Activated B cell treated with CpG ODN at 0.5 μM for 24 hours (primary cell): Measurements from ENCODE around the gene C16orf54. TPM values are rescaled to one million over a fixed set of nuclear protein-coding genes. Genes with fewer than 3 reads are reported as not detected.
"Not testable (repeated sequence)": the region's sequence is repeated elsewhere in the genome, so short reads cannot be mapped to it uniquely, and the experiment has no call there.

Source experiments
- ATAC-seq: fragments of 200-7000 bp; cut with Tn5 transposase; one replicate; pipeline ENCODE4 v1.10.0; 2021; ENCODE audit warnings: low read depth, mild to moderate bottlenecking, moderate library complexity
- CTCF ChIA-PET: fragments of 350-600 bp; sonication (Branson Sonifier 250); formaldehyde crosslinking; loops from one replicate; lab custom pipeline; 2021; ENCODE audit warnings: antibody characterized with exemption; lab: Charles Lee
- POLR2A ChIA-PET: fragments of 350-600 bp; sonication (Branson Sonifier 250); formaldehyde crosslinking; loops from one replicate; lab custom pipeline; 2021; ENCODE audit warnings: antibody characterized with exemption; lab: Charles Lee
- DNase-seq: peaks from one replicate; pipeline ENCODE4 v3.0.0; 2022
- H3K27ac Mint-ChIP-seq: one replicate; pipeline ENCODE4 v1.8.0; 2020; ENCODE audit warnings: mixed read lengths
- H3K27me3 Mint-ChIP-seq: one replicate; pipeline ENCODE4 v1.8.0; 2021; ENCODE audit warnings: mixed read lengths
- H3K36me3 Mint-ChIP-seq: one replicate; pipeline ENCODE4 v1.8.0; 2021; ENCODE audit warnings: low read depth, mixed read lengths
- H3K4me1 Mint-ChIP-seq: one replicate; pipeline ENCODE4 v1.8.0; 2021; ENCODE audit warnings: mixed read lengths
- H3K4me3 Mint-ChIP-seq: one replicate; pipeline ENCODE4 v1.8.0; 2020; ENCODE audit warnings: mild to moderate bottlenecking, mixed read lengths
- H3K9me3 Mint-ChIP-seq: one replicate; pipeline ENCODE4 v1.8.0; 2020; ENCODE audit warnings: mixed read lengths
- intact Hi-C: fragments of 100-400 bp; cut with micrococcal nuclease; formaldehyde crosslinking; loops from one replicate; pipeline ENCODE4 v1.15.1; 2024
- total RNA-seq: library from RNA; stranded (reverse); gene quantifications from 2 replicates; pipeline ENCODE4 v1.2.3, GENCODE V29; 2022
- TF ChIP-seq, protein P1 (sequence below): fragments of 200-600 bp; IDR thresholded peaks from one replicate; pipeline ENCODE4 v1.8.0; 2022; ENCODE audit warnings: antibody characterized with exemption, mild to moderate bottlenecking

C16orf54 gene
- total RNA-seq, 1 donor from 2014 or later: 22.5 TPM

GRCh38 chr16:29696881-29697331 is 48.9 kb downstream of the C16orf54 start:
- Mint-ChIP-seq H3K9me3 (peaks cover 11% of the 10 kb centered on the region), H3K27me3 (no peaks in the 10 kb centered on the region), H3K4me3 (no peak overlapping the region), H3K36me3 (no peaks in the 10 kb centered on the region), H3K4me1 (peaks cover 17% of the 10 kb centered on the region), H3K27ac (no peak overlapping the region)
- TF ChIP-seq, protein P1, sequence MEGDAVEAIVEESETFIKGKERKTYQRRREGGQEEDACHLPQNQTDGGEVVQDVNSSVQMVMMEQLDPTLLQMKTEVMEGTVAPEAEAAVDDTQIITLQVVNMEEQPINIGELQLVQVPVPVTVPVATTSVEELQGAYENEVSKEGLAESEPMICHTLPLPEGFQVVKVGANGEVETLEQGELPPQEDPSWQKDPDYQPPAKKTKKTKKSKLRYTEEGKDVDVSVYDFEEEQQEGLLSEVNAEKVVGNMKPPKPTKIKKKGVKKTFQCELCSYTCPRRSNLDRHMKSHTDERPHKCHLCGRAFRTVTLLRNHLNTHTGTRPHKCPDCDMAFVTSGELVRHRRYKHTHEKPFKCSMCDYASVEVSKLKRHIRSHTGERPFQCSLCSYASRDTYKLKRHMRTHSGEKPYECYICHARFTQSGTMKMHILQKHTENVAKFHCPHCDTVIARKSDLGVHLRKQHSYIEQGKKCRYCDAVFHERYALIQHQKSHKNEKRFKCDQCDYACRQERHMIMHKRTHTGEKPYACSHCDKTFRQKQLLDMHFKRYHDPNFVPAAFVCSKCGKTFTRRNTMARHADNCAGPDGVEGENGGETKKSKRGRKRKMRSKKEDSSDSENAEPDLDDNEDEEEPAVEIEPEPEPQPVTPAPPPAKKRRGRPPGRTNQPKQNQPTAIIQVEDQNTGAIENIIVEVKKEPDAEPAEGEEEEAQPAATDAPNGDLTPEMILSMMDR: no peak
- POLR2A ChIA-PET: interaction anchor here (0.6 to 0.7 kb wide), 2 partner anchors 107 to 574 kb away, joined by 3 read pairs; no protein-coding TSS in a partner anchor
- ATAC-seq: no peak
- DNase-seq: no peak
- intact Hi-C loops: no loop called here
- CTCF ChIA-PET: interaction anchor here (0.9 to 1.0 kb wide), 2 partner anchors 151 to 335 kb away, joined by 3 read pairs; no protein-coding TSS in a partner anchor

- not testable (repeated sequence) for H3K27me3 Mint-ChIP-seq
These were observed 50.1 kb downstream of the C16orf54 start for GRCh38 chr16:29695675-29696074.

DNA sequence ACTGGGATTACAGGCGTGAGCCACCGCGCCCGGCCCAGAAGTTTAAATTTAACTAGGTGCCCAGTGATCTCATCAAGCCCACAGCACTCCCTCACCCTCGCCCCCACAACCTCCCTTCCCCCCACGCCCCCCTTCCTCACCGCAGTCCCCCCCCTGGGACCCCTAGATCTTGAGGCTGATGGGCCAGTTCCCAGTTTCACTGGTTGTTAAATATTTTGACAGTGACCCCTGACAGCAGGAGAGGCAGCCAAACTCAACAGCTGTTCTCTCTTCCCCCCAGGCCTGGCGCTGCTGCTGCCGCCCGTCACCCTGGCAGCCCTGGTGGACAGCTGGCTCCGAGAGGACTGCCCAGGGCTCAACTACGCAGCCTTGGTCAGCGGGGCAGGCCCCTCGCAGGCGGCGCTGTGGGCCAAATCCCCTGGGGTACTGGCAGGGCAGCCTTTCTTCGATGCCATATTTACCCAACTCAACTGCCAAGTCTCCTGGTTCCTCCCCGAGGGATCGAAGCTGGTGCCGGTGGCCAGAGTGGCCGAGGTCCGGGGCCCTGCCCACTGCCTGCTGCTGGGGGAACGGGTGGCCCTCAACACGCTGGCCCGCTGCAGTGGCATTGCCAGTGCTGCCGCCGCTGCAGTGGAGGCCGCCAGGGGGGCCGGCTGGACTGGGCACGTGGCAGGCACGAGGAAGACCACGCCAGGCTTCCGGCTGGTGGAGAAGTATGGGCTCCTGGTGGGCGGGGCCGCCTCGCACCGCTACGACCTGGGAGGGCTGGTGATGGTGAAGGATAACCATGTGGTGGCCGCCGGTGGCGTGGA is 51.2 kb downstream of the C16orf54 start:
- DNase-seq (no peak), ATAC-seq (no peak)
- Mint-ChIP-seq H3K4me3 (no peak overlapping the region), H3K9me3 (peaks cover 8% of the 10 kb centered on the region), H3K27ac (no peak overlapping the region), H3K36me3 (no peaks in the 10 kb centered on the region), H3K27me3 (no peaks in the 10 kb centered on the region), H3K4me1 (peaks cover 13% of the 10 kb centered on the region)
- intact Hi-C loops: no loop called here
- ChIA-PET POLR2A (no interaction called here), CTCF (interaction anchor here (0.6 kb wide), 1 partner anchor 13 kb away, joined by 4 read pairs; no protein-coding TSS in a partner anchor)
- TF ChIP-seq, protein P1: no peak

More at GRCh38 chr16:29695675-29696074, 50.1 kb downstream of the C16orf54 start:
- intact Hi-C loops, H3K4me3 Mint-ChIP-seq, ATAC-seq, DNase-seq, H3K9me3 Mint-ChIP-seq, H3K36me3 Mint-ChIP-seq, H3K27ac Mint-ChIP-seq, CTCF ChIA-PET: not testable (repeated sequence)
- POLR2A ChIA-PET: interaction anchor here (0.6 kb wide), 2 partner anchors 13 to 55 kb away, joined by 3 to 6 read pairs; no protein-coding TSS in a partner anchor
- peaks cover 11% of the 10 kb centered on the region for H3K4me1 Mint-ChIP-seq

DNA sequence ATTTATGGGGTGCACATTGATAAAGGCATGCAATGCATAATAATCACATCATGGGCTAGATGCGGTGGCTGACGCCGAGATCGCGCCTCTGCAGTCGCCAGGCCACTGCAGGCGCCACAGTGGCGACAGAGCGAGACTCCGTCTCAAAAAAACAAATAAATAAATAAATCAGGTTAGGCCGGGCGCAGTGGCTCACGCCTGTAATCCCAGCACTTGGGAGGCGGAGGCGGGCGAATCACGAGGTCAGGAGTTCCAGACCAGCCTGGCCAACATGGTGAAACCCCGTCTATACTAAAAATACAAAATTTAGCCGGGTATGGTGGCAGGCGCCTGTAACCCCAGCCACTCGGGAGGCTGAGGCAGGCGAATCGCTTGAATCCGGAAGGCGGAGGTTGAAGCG is 53.2 kb downstream of the C16orf54 start:
- not testable (repeated sequence) for H3K9me3 Mint-ChIP-seq, H3K36me3 Mint-ChIP-seq, H3K27me3 Mint-ChIP-seq, H3K27ac Mint-ChIP-seq, DNase-seq, ATAC-seq, H3K4me3 Mint-ChIP-seq
- intact Hi-C loops: loop anchor here (1.0 to 2.0 kb wide), 4 partner anchors 124 to 329 kb away; partner anchors contain the start of gene PAGR1
- ChIA-PET POLR2A (interaction anchor here (0.8 to 1.1 kb wide), 2 partner anchors 48 to 233 kb away, joined by 4 to 6 read pairs; partner anchors contain the start of gene KCTD13), CTCF (interaction anchor here (0.6 to 2.2 kb wide), 6 partner anchors 10 to 340 kb away, joined by 3 to 8 read pairs (median 3); no protein-coding TSS in a partner anchor)
- peaks cover 14% of the 10 kb centered on the region for H3K4me1 Mint-ChIP-seq

Other genes with a start within 250 kb of the C16orf54 start
- gene NPIPB12, start 239.6 kb downstream of the C16orf54 start, total RNA-seq: 125 and 158 TPM in 2 replicates
- gene SPN, start 82.7 kb downstream of the C16orf54 start, total RNA-seq: 2.4 and 2.7 TPM in 2 replicates
- gene QPRT, start 66.8 kb downstream of the C16orf54 start, total RNA-seq: 0.64 and 0.84 TPM in 2 replicates
- not detected in 2 replicates for gene ZG16, start 32.3 kb upstream of the C16orf54 start, total RNA-seq
- gene KIF22, start 44.8 kb upstream of the C16orf54 start, total RNA-seq: 33.1 and 40.1 TPM in 2 replicates
- gene MAZ, start 60.5 kb upstream of the C16orf54 start, total RNA-seq: 172 and 187 TPM in 2 replicates
- 0.11 and 0.54 TPM in 2 replicates for gene PRRT2, start 66.2 kb upstream of the C16orf54 start, total RNA-seq
- gene PAGR1, start 70.2 kb upstream of the C16orf54 start, total RNA-seq: 18.6 and 20.3 TPM in 2 replicates
- gene MVP, start 74.5 kb upstream of the C16orf54 start, total RNA-seq: 177 and 179 TPM in 2 replicates
- 28.7 and 29.8 TPM in 2 replicates for gene CDIPT, start 117.2 kb upstream of the C16orf54 start, total RNA-seq
- not detected in 2 replicates for gene SEZ6L2, start 153.6 kb upstream of the C16orf54 start, total RNA-seq
- gene ASPHD1, start 154.5 kb upstream of the C16orf54 start, total RNA-seq: 0.12 TPM in 1 of 2 replicates, not detected in the other
- 37.5 and 44.4 TPM in 2 replicates for gene KCTD13, start 180.2 kb upstream of the C16orf54 start, total RNA-seq
- gene TMEM219, start 216.1 kb upstream of the C16orf54 start, total RNA-seq: 50.3 and 50.8 TPM in 2 replicates
- gene TAOK2, start 227.9 kb upstream of the C16orf54 start, total RNA-seq: 30.5 and 36.1 TPM in 2 replicates
- gene HIRIP3, start 249.6 kb upstream of the C16orf54 start, total RNA-seq: 10.5 and 14.2 TPM in 2 replicates